Suprapubic skin (tissue), 4 donors: ENCODE results near the gene KCNK3.

ENCODE experiments used
- CTCF ChIP-seq, 2 donors: fragments of 200-600 bp in 1 of 2; fragments of 450-650 bp in 1 of 2; sonication (generic) in 1 of 2; IDR thresholded peaks; one replicate each; pipeline ENCODE4 v1.5.1; 2016 to 2019; ENCODE audit warnings: antibody characterized with exemption in 2 of 2, mild to moderate bottlenecking in 1 of 2, moderate library complexity in 1 of 2
- EP300 ChIP-seq: sonication (generic); formaldehyde crosslinking; IDR thresholded peaks from one replicate; pipeline ENCODE4 v1.6.1; 2017; ENCODE audit warnings: antibody characterized with exemption
- POLR2A ChIP-seq, 2 donors: fragments of 450-650 bp; IDR thresholded peaks; one replicate each; pipeline ENCODE4 v1.6.1; 2017; ENCODE audit warnings: antibody characterized with exemption in 2 of 2, mild to moderate bottlenecking in 2 of 2, moderate library complexity in 2 of 2
- POLR2AphosphoS5 ChIP-seq, 3 donors: sonication (generic); formaldehyde crosslinking; IDR thresholded peaks; one replicate each; pipeline ENCODE4 v1.6.1; 2017; ENCODE audit warnings: antibody characterized with exemption in 3 of 3

- no peak for TF ChIP-seq CTCF (IDR thresholded peaks at IDR 0.05)
- no peak for TF ChIP-seq EP300
- no peak for TF ChIP-seq POLR2A (IDR thresholded peaks at IDR 0.05)
- no peak for TF ChIP-seq POLR2AphosphoS5 (IDR thresholded peaks at IDR 0.05)
Observed at GRCh38 chr2:26705126-26705525, 12.6 kb downstream of the KCNK3 start.
